Effector memory CD8-positive, alpha-beta T cell (primary cell): ENCODE data around the gene PTPN5.
A peak's percentile ranks its signal among the peaks of the same experiment; 100 is the strongest.

Source experiments
- ATAC-seq: fragments of 150-1000 bp; cut with Tn5 transposase; replicated peaks from 2 replicates; pipeline ENCODE4 v1.10.0; 2021; ENCODE audit warnings: mild to moderate bottlenecking, moderate library complexity
- DNase-seq, 3 experiments: peaks; one replicate each; pipeline ENCODE4 v3.0.0; 2021
- H3K27ac Mint-ChIP-seq, 2 donors: one replicate each; pipeline ENCODE4 v1.8.0; 2022; ENCODE audit warnings: mild to moderate bottlenecking in 2 of 2, mixed read lengths in 2 of 2, moderate library complexity in 2 of 2
- H3K27me3 Mint-ChIP-seq, 2 donors: one replicate each; pipeline ENCODE4 v1.8.0; 2022; ENCODE audit warnings: mixed read lengths in 2 of 2
- H3K36me3 Mint-ChIP-seq: one replicate; pipeline ENCODE4 v1.8.0; 2022; ENCODE audit warnings: mild to moderate bottlenecking, moderate library complexity, mixed read lengths; ENCODE audit not compliant: insufficient read depth
- H3K4me1 Mint-ChIP-seq, 2 donors: one replicate each; pipeline ENCODE4 v1.8.0; 2022; ENCODE audit warnings: low read depth in 2 of 2, mixed read lengths in 2 of 2
- H3K4me3 Mint-ChIP-seq, 2 donors: one replicate each; pipeline ENCODE4 v1.8.0; 2022; ENCODE audit warnings: mild to moderate bottlenecking in 2 of 2, mixed read lengths in 2 of 2, moderate library complexity in 2 of 2
- H3K9me3 Mint-ChIP-seq, 2 donors: one replicate each; pipeline ENCODE4 v1.8.0; 2022; ENCODE audit warnings: mixed read lengths in 2 of 2

PTPN5 gene

GRCh38 chr11:18706330-18707243, 85.0 kb downstream of the PTPN5 start:
- ATAC-seq (peak; percentile 76), DNase-seq (peak in 2 of 3 experiments; percentile 30 to 33)
- peaks cover 13 to 16% of the 10 kb centered on the region in 2 donors for H3K4me1 Mint-ChIP-seq
- peaks cover 8 to 10% of the 10 kb centered on the region in 2 donors for H3K27me3 Mint-ChIP-seq
- no peaks in the 10 kb centered on the region for H3K9me3 Mint-ChIP-seq
- H3K36me3 Mint-ChIP-seq, result peaks cover 6% of the 10 kb centered on the region
- H3K4me3 Mint-ChIP-seq, result peak overlapping the region; percentile 83 to 86
- H3K27ac Mint-ChIP-seq, result peak overlapping the region; percentile 87

DNA sequence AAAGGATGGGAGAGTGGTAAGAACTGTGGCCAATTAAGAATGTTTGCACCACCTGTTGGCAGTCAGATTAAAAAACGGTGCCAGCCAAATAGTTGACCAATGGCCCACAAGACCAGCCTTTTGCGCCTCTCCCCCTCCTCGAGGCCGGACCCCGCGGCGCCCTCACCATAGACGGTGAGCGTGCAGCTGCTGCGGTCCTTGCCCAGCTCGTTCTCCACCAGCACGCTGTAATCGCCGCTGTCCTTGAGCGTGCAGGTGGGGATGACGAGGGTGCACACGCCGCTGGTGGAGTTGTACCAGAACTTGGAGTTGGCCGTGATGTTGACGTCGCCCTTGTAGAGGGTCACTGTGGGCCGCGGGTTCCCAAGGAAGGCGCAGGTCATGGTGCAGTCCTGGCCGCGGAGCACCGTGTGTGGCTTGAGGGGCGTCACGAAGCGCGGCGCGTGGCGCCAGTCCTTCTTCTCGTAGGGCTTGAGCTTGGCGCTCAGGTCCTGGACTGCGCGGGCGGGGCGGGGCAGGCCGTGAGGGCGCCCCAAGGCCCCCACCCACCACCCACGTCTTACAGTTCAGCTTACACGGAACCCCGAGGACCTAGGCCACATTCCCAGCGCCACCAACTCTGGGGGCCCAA, 85.8 kb downstream of the PTPN5 start:
- Mint-ChIP-seq H3K36me3 (peaks cover 9% of the 10 kb centered on the region), H3K4me3 (peak overlapping the region; percentile 83 to 86), H3K4me1 (peaks cover 13 to 16% of the 10 kb centered on the region in 2 donors), H3K9me3 (no peaks in the 10 kb centered on the region), H3K27me3 (peaks cover 8 to 10% of the 10 kb centered on the region in 2 donors), H3K27ac (no peak overlapping the region)
- peak; percentile 69 for ATAC-seq
- DNase-seq, result no peak

GRCh38 chr11:18704698-18705097, 86.9 kb downstream of the PTPN5 start:
- H3K27me3 Mint-ChIP-seq, result peaks cover 8 to 10% of the 10 kb centered on the region in 2 donors
- no peak for ATAC-seq
- H3K27ac Mint-ChIP-seq, result peak overlapping the region in 1 of 2 donors; percentile 15
- H3K9me3 Mint-ChIP-seq, result no peaks in the 10 kb centered on the region
- H3K4me1 Mint-ChIP-seq, result peaks cover 16% of the 10 kb centered on the region in 2 donors
- no peak for DNase-seq
- peaks cover 11% of the 10 kb centered on the region for H3K36me3 Mint-ChIP-seq
- H3K4me3 Mint-ChIP-seq, result peak overlapping the region; percentile 83 to 86

- Mint-ChIP-seq H3K4me3 (peak overlapping the region in 1 of 2 donors; percentile 14), H3K27me3 (peaks cover 8 to 10% of the 10 kb centered on the region in 2 donors), H3K27ac (peak overlapping the region in 1 of 2 donors; percentile 15), H3K36me3 (peaks cover 17% of the 10 kb centered on the region), H3K4me1 (peaks cover 22% of the 10 kb centered on the region in 2 donors), H3K9me3 (no peaks in the 10 kb centered on the region)
- DNase-seq, result no peak
- ATAC-seq, result no peak
These were observed 87.5 kb downstream of the PTPN5 start for GRCh38 chr11:18704045-18704645.

DNA sequence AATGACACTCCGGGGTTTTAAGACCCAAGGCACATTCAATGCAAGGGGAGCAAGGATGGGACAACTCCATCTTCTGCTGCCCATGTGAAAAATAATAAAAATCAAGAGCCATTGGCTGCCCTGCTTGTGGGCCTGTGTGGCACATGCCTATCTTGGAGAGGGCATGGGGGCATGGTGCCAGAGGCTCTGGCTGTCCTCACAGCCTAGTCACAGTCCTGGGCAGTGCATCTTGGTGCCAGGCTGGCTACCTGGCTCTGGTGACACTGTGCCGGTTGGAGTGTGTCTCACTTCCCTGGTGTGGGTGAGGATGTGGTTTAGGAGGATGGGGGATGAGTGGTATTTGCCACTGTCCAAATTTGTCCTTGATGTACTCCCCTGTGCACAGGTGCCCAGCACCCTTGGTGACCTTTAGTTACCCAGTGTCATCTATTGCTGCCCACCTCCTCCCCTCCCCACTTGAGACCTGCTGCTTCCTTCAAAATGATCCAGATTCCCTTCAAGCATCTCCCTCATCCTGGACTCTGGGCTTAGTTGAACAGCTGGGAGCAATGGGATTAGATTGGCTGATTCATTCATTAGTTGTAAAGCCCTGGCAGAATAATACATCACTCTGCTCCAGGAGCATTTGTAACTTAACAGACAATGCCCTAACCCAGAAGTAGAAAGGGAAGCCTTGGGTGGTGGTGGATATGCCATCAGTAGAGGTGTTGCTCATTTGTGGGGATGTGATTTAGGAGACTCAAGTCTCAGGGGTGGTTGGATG, 88.4 kb downstream of the PTPN5 start:
- no peaks in the 10 kb centered on the region for H3K9me3 Mint-ChIP-seq
- no peak for ATAC-seq
- peaks cover 24 to 26% of the 10 kb centered on the region in 2 donors for H3K4me1 Mint-ChIP-seq
- peaks cover 8 to 10% of the 10 kb centered on the region in 2 donors for H3K27me3 Mint-ChIP-seq
- DNase-seq, result no peak
- no peak overlapping the region for H3K4me3 Mint-ChIP-seq
- H3K36me3 Mint-ChIP-seq, result peaks cover 20% of the 10 kb centered on the region
- no peak overlapping the region for H3K27ac Mint-ChIP-seq

DNA sequence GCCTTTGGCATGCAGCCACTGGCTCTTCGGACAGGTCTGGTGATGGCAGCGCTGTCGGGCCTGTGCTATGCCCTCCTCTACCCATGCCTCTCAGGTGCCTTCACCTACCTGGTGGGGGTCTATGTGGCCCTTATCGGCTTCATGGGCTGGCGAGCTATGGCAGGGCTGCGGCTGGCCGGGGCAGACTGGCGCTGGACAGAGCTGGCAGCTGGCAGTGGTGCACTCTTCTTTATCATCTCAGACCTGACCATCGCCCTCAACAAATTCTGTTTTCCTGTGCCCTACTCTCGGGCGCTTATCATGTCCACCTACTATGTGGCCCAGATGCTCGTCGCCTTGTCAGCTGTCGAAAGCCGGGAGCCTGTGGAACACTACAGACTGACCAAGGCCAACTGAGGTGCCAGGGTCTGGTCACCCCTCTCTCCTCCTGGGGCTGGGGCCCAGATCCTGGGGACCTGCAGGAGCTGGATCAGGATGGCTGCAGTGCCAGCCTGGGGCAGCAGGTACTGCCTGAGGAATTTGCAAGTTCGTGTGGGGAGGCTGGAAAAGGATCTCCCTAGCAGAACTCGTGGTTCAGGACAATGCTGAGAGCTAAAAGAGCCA, 89.9 kb downstream of the PTPN5 start:
- H3K4me3 Mint-ChIP-seq, result no peak overlapping the region
- ATAC-seq, result no peak
- peak overlapping the region in 1 of 2 donors; percentile 11 for H3K27ac Mint-ChIP-seq
- H3K36me3 Mint-ChIP-seq, result peaks cover 19% of the 10 kb centered on the region
- peaks cover 26 to 27% of the 10 kb centered on the region in 2 donors for H3K4me1 Mint-ChIP-seq
- H3K9me3 Mint-ChIP-seq, result no peaks in the 10 kb centered on the region
- no peak for DNase-seq
- peaks cover 5 to 6% of the 10 kb centered on the region in 2 donors for H3K27me3 Mint-ChIP-seq

- Mint-ChIP-seq H3K9me3 (no peaks in the 10 kb centered on the region), H3K4me1 (peaks cover 21 to 22% of the 10 kb centered on the region in 2 donors), H3K4me3 (no peak overlapping the region), H3K27me3 (no peaks in the 10 kb centered on the region), H3K36me3 (peaks cover 15% of the 10 kb centered on the region), H3K27ac (peak overlapping the region; percentile 11 to 86)
- DNase-seq (no peak), ATAC-seq (no peak)
These were observed 90.7 kb downstream of the PTPN5 start for GRCh38 chr11:18700872-18701271.

- DNase-seq, result no peak
- no peaks in the 10 kb centered on the region for H3K9me3 Mint-ChIP-seq
These were observed 91.2 kb downstream of the PTPN5 start for GRCh38 chr11:18700375-18700774.

DNA sequence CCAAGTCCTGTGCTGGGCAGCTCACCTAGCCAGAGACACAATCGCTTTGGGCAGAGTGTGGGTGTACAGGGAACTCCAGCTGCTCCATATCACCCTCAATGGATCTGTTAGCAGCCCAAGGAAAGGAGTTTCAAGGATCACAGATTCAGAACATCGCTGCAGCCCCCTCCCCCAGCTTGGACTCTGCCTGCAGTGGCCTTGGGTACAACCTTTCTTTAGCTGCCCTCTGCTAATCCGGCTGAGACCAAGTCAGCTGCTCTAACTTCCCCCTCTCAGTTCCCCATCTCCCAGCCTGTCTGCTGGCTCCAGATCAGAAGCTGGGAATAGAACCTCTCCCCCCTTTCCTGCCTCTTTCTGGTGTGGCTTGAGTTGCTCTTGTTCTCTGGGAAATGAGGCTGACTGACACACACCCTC, 91.7 kb downstream of the PTPN5 start:
- H3K9me3 Mint-ChIP-seq, result no peaks in the 10 kb centered on the region
- no peak for ATAC-seq
- DNase-seq, result no peak
- H3K27ac Mint-ChIP-seq, result peak overlapping the region; percentile 84 to 86
- peaks cover 14 to 17% of the 10 kb centered on the region in 2 donors for H3K4me1 Mint-ChIP-seq
- H3K27me3 Mint-ChIP-seq, result no peaks in the 10 kb centered on the region
- peaks cover 15% of the 10 kb centered on the region for H3K36me3 Mint-ChIP-seq
- H3K4me3 Mint-ChIP-seq, result peak overlapping the region; percentile 80 to 84

More at GRCh38 chr11:18700375-18700774, 91.2 kb downstream of the PTPN5 start:
- H3K27me3 Mint-ChIP-seq, result no peaks in the 10 kb centered on the region
- H3K36me3 Mint-ChIP-seq, result peaks cover 15% of the 10 kb centered on the region
- H3K4me3 Mint-ChIP-seq, result peak overlapping the region; percentile 80 to 84
- peak overlapping the region; percentile 84 to 86 for H3K27ac Mint-ChIP-seq
- H3K4me1 Mint-ChIP-seq, result peaks cover 16 to 21% of the 10 kb centered on the region in 2 donors
- no peak for ATAC-seq

GRCh38 chr11:18699269-18699596, 92.4 kb downstream of the PTPN5 start:
- H3K36me3 Mint-ChIP-seq, result peaks cover 15% of the 10 kb centered on the region
- H3K4me3 Mint-ChIP-seq, result peak overlapping the region; percentile 80 to 84
- ATAC-seq (no peak), DNase-seq (no peak)
- H3K27me3 Mint-ChIP-seq, result no peaks in the 10 kb centered on the region
- peaks cover 14 to 17% of the 10 kb centered on the region in 2 donors for H3K4me1 Mint-ChIP-seq
- no peaks in the 10 kb centered on the region for H3K9me3 Mint-ChIP-seq
- H3K27ac Mint-ChIP-seq, result peak overlapping the region; percentile 84 to 86

DNA sequence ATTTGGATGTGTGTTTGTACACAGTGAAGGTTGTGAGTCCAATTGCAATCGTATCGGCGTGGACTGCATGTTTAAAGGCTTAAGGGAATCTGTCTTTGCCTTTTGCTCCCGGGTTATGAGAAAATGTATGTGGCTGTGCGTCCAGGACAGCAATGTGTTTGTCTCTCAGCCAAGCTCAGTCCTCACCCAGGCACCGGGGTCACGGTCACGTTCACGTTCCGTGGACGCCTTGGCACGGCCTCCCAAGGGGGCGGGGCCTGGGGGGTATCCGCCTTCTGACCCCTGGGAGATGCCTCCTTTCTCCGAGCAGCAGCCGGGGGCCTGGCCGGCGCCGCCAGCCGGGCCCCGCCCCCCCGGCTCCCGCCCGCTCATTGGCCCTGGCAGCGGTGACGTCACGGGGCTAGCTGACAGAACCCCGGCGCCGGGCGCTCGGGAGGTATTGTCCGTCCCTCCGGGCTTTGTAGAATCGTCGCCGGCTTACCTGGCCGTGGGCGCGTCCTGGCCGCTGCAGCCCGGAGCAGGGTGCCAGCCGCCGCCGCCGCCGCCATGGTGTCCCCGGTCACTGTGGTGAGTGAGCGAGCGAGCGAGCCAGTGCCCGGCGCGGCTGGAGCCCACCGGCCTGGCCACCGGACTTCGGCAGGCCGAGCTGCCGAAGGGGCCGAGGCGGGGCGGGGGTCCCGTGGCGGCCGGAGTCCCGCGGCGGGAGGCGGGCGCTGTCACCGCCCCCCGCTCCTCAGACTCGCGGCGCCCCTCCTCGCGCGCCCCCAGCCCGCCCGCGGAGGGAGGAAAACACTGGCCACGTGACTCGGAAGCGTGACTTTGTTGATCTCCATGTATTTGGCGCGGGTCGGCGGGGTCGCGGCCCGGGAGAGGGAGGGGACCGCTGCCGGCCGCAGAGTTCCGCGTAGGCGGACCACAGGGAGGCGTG, 93.0 kb downstream of the PTPN5 start, which contains the start of gene TMEM86A:
Gene TMEM86A, plus strand, starts transcription at position 439 of the 928 bp plus-strand sequence. Its CDS starts 108 bp downstream, at position 547.
- Mint-ChIP-seq H3K27ac (peak within 1 kb of the TSS; percentile 84 to 86), H3K27me3 (no peaks in the 10 kb centered on the region), H3K4me3 (peak within 1 kb of the TSS; percentile 80 to 84), H3K4me1 (peaks cover 14 to 17% of the 10 kb centered on the region in 2 donors), H3K36me3 (peaks cover 15% of the 10 kb centered on the region), H3K9me3 (no peaks in the 10 kb centered on the region)
- DNase-seq (peak; percentile 85 to 89 (median 87)), ATAC-seq (peak; percentile 96)
